H1 (cell line): Measurements from ENCODE around the gene HIBCH. TPM values are rescaled to one million over a fixed set of nuclear protein-coding genes. Genes with fewer than 3 reads are reported as not detected.
A peak's percentile ranks its signal among the peaks of the same experiment; 100 is the strongest.

Source experiments
- CTCF ChIA-PET: fragments of 300-600 bp; sonication (Branson Sonifier 250); formaldehyde crosslinking; loops from one replicate; lab custom pipeline; 2021; ENCODE audit not compliant: partially characterized antibody; lab: Charles Lee
- POLR2A ChIA-PET: fragments of 300-600 bp; sonication (Branson Sonifier 250); formaldehyde crosslinking; loops from one replicate; lab custom pipeline; 2021; ENCODE audit warnings: inconsistent platforms; ENCODE audit not compliant: partially characterized antibody; lab: Charles Lee
- DNase-seq, 2 experiments: peaks; one replicate each; pipeline versions ENCODE4 v3.0.0 to v3.0.0-alpha.2; 2010 to 2022; ENCODE audit warnings: low spot score in 2 of 2, low read depth in 1 of 2, mixed read lengths in 1 of 2
- FAIRE-seq: peaks from 2 replicates; lab custom pipeline; 2011; peaks lifted over from hg19 to GRCh38; lab: Jason Lieb, UNC
- H2AFZ ChIP-seq: 2 replicates; pipeline ENCODE4 v1.8.1; 2012; ENCODE audit warnings: low read length, inconsistent platforms
- H2AK5ac ChIP-seq: 2 replicates; pipeline ENCODE4 v1.6.1; 2013; ENCODE audit warnings: low read depth, low read length
- H2BK120ac ChIP-seq: replicated peaks from 2 replicates; pipeline ENCODE3; 2013; ENCODE audit warnings: low read depth, low read length, inconsistent platforms
- H2BK12ac ChIP-seq: 2 replicates; pipeline ENCODE4 v1.6.1; 2013; ENCODE audit warnings: low read depth, low read length
- H2BK15ac ChIP-seq: 2 replicates; pipeline ENCODE4 v1.6.1; 2013; ENCODE audit warnings: low read length
- H2BK20ac ChIP-seq: 2 replicates; pipeline ENCODE4 v1.6.1; 2013; ENCODE audit warnings: low read length
- H2BK5ac ChIP-seq: 2 replicates; pipeline ENCODE4 v1.6.1; 2013; ENCODE audit warnings: low read depth, low read length
- H3K14ac ChIP-seq: 2 replicates; pipeline ENCODE4 v1.6.1; 2013; ENCODE audit warnings: inconsistent platforms; ENCODE audit not compliant: insufficient read length
- H3K18ac ChIP-seq: 2 replicates; pipeline ENCODE4 v1.6.1; 2013; ENCODE audit warnings: low read length; ENCODE audit errors: extremely low read depth
- H3K23ac ChIP-seq: 2 replicates; pipeline ENCODE4 v1.6.1; 2013; ENCODE audit warnings: inconsistent platforms; ENCODE audit not compliant: insufficient read length
- H3K23me2 ChIP-seq: 2 replicates; pipeline ENCODE4 v1.6.1; 2013; ENCODE audit warnings: low read depth, low read length
- H3K27ac ChIP-seq: 2 replicates; pipeline ENCODE4 v1.6.1; 2011; ENCODE audit warnings: low read depth, low read length, inconsistent platforms
- H3K27me3 ChIP-seq, 4 experiments: replicated peaks in 1 of 4; 1 replicate in 1 of 4; 2 replicates in 3 of 4; pipeline versions ENCODE4 v1.6.1 to v1.8.1; 2011 to 2013; ENCODE audit warnings: low read length in 3 of 4, mild to moderate bottlenecking in 3 of 4, inconsistent platforms in 2 of 4, mixed read lengths in 2 of 4, moderate library complexity in 1 of 4; ENCODE audit not compliant: control insufficient read depth in 3 of 4, insufficient read depth in 3 of 4; ENCODE audit errors: extremely low read depth in 1 of 4
- H3K36me3 ChIP-seq, 4 experiments: 2 replicates each; pipeline versions ENCODE4 v1.6.1 to v1.8.1; 2011 to 2013; ENCODE audit warnings: mild to moderate bottlenecking in 4 of 4, low read length in 3 of 4, moderate library complexity in 2 of 4, control low read depth in 1 of 4, inconsistent platforms in 1 of 4; ENCODE audit not compliant: insufficient read depth in 4 of 4, control insufficient read depth in 2 of 4
- H3K4ac ChIP-seq: replicated peaks from 2 replicates; pipeline ENCODE3; 2013; ENCODE audit warnings: low read length, low read depth, mixed read lengths, inconsistent platforms; ENCODE audit not compliant: insufficient read length
- H3K4me1 ChIP-seq, 4 experiments: replicated peaks in 1 of 4; 1 replicate in 1 of 4; 2 replicates in 3 of 4; pipeline versions ENCODE4 v1.6.1 to v1.8.1; 2011 to 2013; ENCODE audit warnings: low read length in 3 of 4, inconsistent platforms in 2 of 4, mixed read lengths in 1 of 4; ENCODE audit not compliant: insufficient read depth in 4 of 4, control insufficient read depth in 3 of 4
- H3K4me2 ChIP-seq, 2 experiments: 2 replicates each; pipeline versions ENCODE4 v1.6.1 to v1.8.1; 2011 to 2013; ENCODE audit warnings: low read depth in 2 of 2, low read length in 2 of 2, control low read depth in 1 of 2, inconsistent platforms in 1 of 2, mild to moderate bottlenecking in 1 of 2; ENCODE audit not compliant: insufficient read depth in 1 of 2
- H3K4me3 ChIP-seq, 4 experiments: fragments of 200-600, 300-600 bp in 1 of 4; sonication (generic), shearing (Covaris generic), sonication (Bioruptor Twin) in 1 of 4; 2 replicates each; pipeline versions ENCODE4 v1.5.1 to v1.8.1; 2011 to 2016; ENCODE audit warnings: low read length in 4 of 4, low read depth in 3 of 4, control low read depth in 2 of 4, inconsistent platforms in 2 of 4, mild to moderate bottlenecking in 2 of 4, mixed read lengths in 1 of 4, moderate library complexity in 1 of 4; ENCODE audit not compliant: insufficient read depth in 2 of 4; ENCODE audit errors: extremely low read depth in 1 of 4
- H3K56ac ChIP-seq: replicated peaks from 2 replicates; pipeline ENCODE3; 2013; ENCODE audit warnings: low read depth, mild to moderate bottlenecking, mixed read lengths, low read length, inconsistent platforms; ENCODE audit not compliant: insufficient read length
- H3K79me1 ChIP-seq: 2 replicates; pipeline ENCODE4 v1.6.1; 2013; ENCODE audit warnings: low read depth, low read length, control low read depth
- H3K79me2 ChIP-seq, 2 experiments: 2 replicates each; pipeline versions ENCODE4 v1.6.1 to v1.8.1; 2012 to 2013; ENCODE audit warnings: low read length in 2 of 2, mild to moderate bottlenecking in 2 of 2, inconsistent platforms in 1 of 2; ENCODE audit not compliant: insufficient read depth in 2 of 2, control insufficient read depth in 1 of 2
- H3K9ac ChIP-seq, 4 experiments: replicated peaks in 1 of 4; 1 replicate in 1 of 4; 2 replicates in 3 of 4; pipeline versions ENCODE4 v1.6.1 to v1.8.1; 2011 to 2013; ENCODE audit warnings: low read depth in 3 of 4, low read length in 3 of 4, control low read depth in 2 of 4, mild to moderate bottlenecking in 2 of 4, moderate library complexity in 2 of 4, inconsistent platforms in 1 of 4; ENCODE audit errors: extremely low read depth in 1 of 4
- H3K9me3 ChIP-seq, 2 experiments: 2 replicates each; pipeline versions ENCODE4 v1.6.1 to v1.8.1; 2012 to 2013; ENCODE audit warnings: mild to moderate bottlenecking in 2 of 2, moderate library complexity in 2 of 2, control low read depth in 1 of 2, inconsistent platforms in 1 of 2, low read depth in 1 of 2, low read length in 1 of 2, mixed read lengths in 1 of 2; ENCODE audit not compliant: insufficient read depth in 2 of 2
- H4K20me1 ChIP-seq, 2 experiments: replicated peaks in 1 of 2; 2 replicates each; pipeline versions ENCODE3 to v1.8.1; 2011 to 2013; ENCODE audit warnings: inconsistent platforms in 2 of 2, low read length in 2 of 2, mild to moderate bottlenecking in 1 of 2; ENCODE audit not compliant: insufficient read depth in 2 of 2, control insufficient read depth in 1 of 2
- H4K5ac ChIP-seq: 2 replicates; pipeline ENCODE4 v1.6.1; 2013; ENCODE audit warnings: low read length, low read depth, mixed read lengths, inconsistent platforms; ENCODE audit not compliant: insufficient read length
- H4K8ac ChIP-seq: 2 replicates; pipeline ENCODE4 v1.8.0; 2013; ENCODE audit warnings: mild to moderate bottlenecking, moderate library complexity, low read length, inconsistent platforms; ENCODE audit not compliant: insufficient read depth; ENCODE audit errors: extremely low read depth
- H4K91ac ChIP-seq: replicated peaks from 2 replicates; pipeline ENCODE3; 2013; ENCODE audit warnings: low read length, mixed read lengths, inconsistent platforms; ENCODE audit not compliant: insufficient read length
- CTCF ChIP-seq, 3 experiments: IDR thresholded peaks; 1 replicate in 2 of 3; 2 replicates in 1 of 3; pipeline versions ENCODE4 v1.5.1 to v1.6.1; 2011; ENCODE audit warnings: low read length in 3 of 3, mild to moderate bottlenecking in 3 of 3, inconsistent platforms in 2 of 3, low read depth in 1 of 3, moderate library complexity in 1 of 3; ENCODE audit not compliant: insufficient read depth in 1 of 3; ENCODE audit errors: control extremely low read depth in 1 of 3
- E2F6 ChIP-seq: IDR thresholded peaks from 2 replicates; pipeline ENCODE4 v1.6.1; 2012; ENCODE audit warnings: inconsistent platforms
- GABPA ChIP-seq: IDR thresholded peaks from 2 replicates; pipeline ENCODE4 v1.6.1; 2011; ENCODE audit warnings: mild to moderate bottlenecking, low read length, moderate library complexity, borderline replicate concordance; ENCODE audit not compliant: insufficient read depth
- KDM5A ChIP-seq: fragments of 200-600 bp; IDR thresholded peaks from 2 replicates; pipeline ENCODE4 v1.7.1; 2012; ENCODE audit warnings: mild to moderate bottlenecking, low read length, inconsistent platforms, mixed read lengths
- RAD21 ChIP-seq, 2 experiments: IDR thresholded peaks in 1 of 2; conservative IDR thresholded peaks in 1 of 2; 2 replicates each; pipeline ENCODE4 v1.6.1; 2011; ENCODE audit warnings: low read depth in 2 of 2, low read length in 2 of 2, improper control_type of control experiment in 1 of 2, inconsistent platforms in 1 of 2, mild to moderate bottlenecking in 1 of 2, moderate library complexity in 1 of 2
- WGBS, 2 experiments: shearing (Covaris generic) in 1 of 2; methylation state at CpG; one replicate each; pipeline versions ENCODE4 v1.1.6 to v1.1.7; 2013 to 2015; ENCODE audit warnings: low lambda C conversion rate in 2 of 2, mixed read lengths in 2 of 2, inconsistent platforms in 1 of 2, low coverage in 1 of 2, missing lambda C conversion rate in 1 of 2; ENCODE audit not compliant: insufficient replicate concordance in 2 of 2, insufficient coverage in 1 of 2, insufficient read length in 1 of 2; ENCODE audit errors: extremely low coverage in 1 of 2, missing lambda C conversion rate in 1 of 2; 5-methylcytosine and 5-hydroxymethylcytosine counted together
- polyA plus RNA-seq, 7 experiments: library from polyadenylated mRNA; depleted of rRNA in 3 of 7; stranded (reverse) in 5 of 7; unstranded in 2 of 7; fragments of >200 nt in 5 of 7; fragments of 200-250 nt in 2 of 7; gene quantifications; 1 replicate in 5 of 7; 2 replicates in 1 of 7; 4 replicates in 1 of 7; pipeline versions ENCODE4 v1.2.1 to v1.2.3, GENCODE V29; 2011 to 2013; ENCODE audit warnings: missing spikeins in 2 of 7, mixed read lengths in 2 of 7
- total RNA-seq: library from RNA; stranded (reverse); fragmentation: NEBNext Ultra II Directional; extraction: Animal tissue kit (Norgen Biotek cat#: 25700); gene quantifications from 2 replicates; pipeline ENCODE4 v1.2.1, GENCODE V29; 2021
- TF ChIP-seq, protein P1 (sequence below): IDR thresholded peaks from 2 replicates; pipeline ENCODE4 v1.6.1; 2012; ENCODE audit warnings: inconsistent platforms

HIBCH gene
- total and polyA plus RNA-seq, 2 of the 8 experiments (the other 6 are each of a cell fraction or from before 2014, with no cell fraction given) = 7.5 to 31.8 TPM

- WGBS, 2 experiments = 94% methylated on average over 11 of the region's 11 CpGs; no CpG with 5 or more reads in 1 of the 2 experiments
- H3K79me1 ChIP-seq = no peaks in the 10 kb centered on the region
Measured at GRCh38 chr2:190178066-190178722, 141.4 kb downstream of the HIBCH start.

More at GRCh38 chr2:190178066-190178722, 141.4 kb downstream of the HIBCH start:
- Histone ChIP-seq H2BK15ac (no peak overlapping the region), H4K20me1 (peaks cover 0 to 2% of the 10 kb centered on the region in 2 experiments), H3K56ac (no peak overlapping the region), H4K91ac (no peak overlapping the region), H3K4me3 (no peak overlapping the region), H3K36me3 (no peaks in the 10 kb centered on the region), H4K5ac (no peak overlapping the region), H3K23me2 (no peaks in the 10 kb centered on the region; the same call in 1 of the 2 replicates), H3K4ac (no peak overlapping the region), H2BK12ac (no peak overlapping the region), H3K23ac (no peak overlapping the region), H2BK5ac (no peak overlapping the region), H3K4me1 (peaks cover 0 to 2% (median 0%) of the 10 kb centered on the region in 4 experiments; a peak in 1 of 7 replicates), H3K9me3 (no peaks in the 10 kb centered on the region), H3K4me2 (no peak overlapping the region), H2AK5ac (no peak overlapping the region), H2BK20ac (no peak overlapping the region), H3K27me3 (peaks cover 0 to 8% (median 4%) of the 10 kb centered on the region in 4 experiments; a peak in 4 of 7 replicates), H3K27ac (no peak overlapping the region), H3K18ac (no peak overlapping the region), H4K8ac (peak overlapping the region; percentile 1; the same call in 1 of the 2 replicates), H2BK120ac (no peak overlapping the region), H3K79me2 (no peaks in the 10 kb centered on the region), H2AFZ (no peak overlapping the region), H3K14ac (no peak overlapping the region), H3K9ac (no peak overlapping the region)
- CTCF ChIA-PET = interaction anchor here (0.8 to 1.2 kb wide), 8 partner anchors 9 to 141 kb away, joined by 3 to 5 read pairs (median 3); partner anchors contain the start of gene HIBCH
- POLR2A ChIA-PET = interaction anchor here (0.6 kb wide), 1 partner anchor 212 kb away, joined by 3 read pairs; no protein-coding TSS in a partner anchor
- DNase-seq (no peak), FAIRE-seq (no peak)
- TF ChIP-seq E2F6 = peak; percentile 78
- no peak for TF ChIP-seq GABPA
- TF ChIP-seq, protein P1, sequence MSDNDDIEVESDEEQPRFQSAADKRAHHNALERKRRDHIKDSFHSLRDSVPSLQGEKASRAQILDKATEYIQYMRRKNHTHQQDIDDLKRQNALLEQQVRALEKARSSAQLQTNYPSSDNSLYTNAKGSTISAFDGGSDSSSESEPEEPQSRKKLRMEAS = peak; percentile 51
- peak in 2 of 3 experiments; percentile 21 to 29; a peak in 2 of 4 replicates for TF ChIP-seq CTCF (IDR thresholded peaks at IDR 0.05; ENCODE audit: control extremely low read depth in 1 of 3, insufficient read depth in 1 of 3, low read depth in 1 of 3, low read length in 3 of 3)
- no peak for TF ChIP-seq KDM5A
- peak in 1 of 2 experiments; percentile 30; a peak in 1 of 4 replicates for TF ChIP-seq RAD21 (IDR thresholded peaks at IDR 0.05 in 1 of 2, conservative IDR thresholded peaks at IDR 0.05 in 1 of 2; ENCODE audit: low read depth in 2 of 2, low read length in 2 of 2)
